GM18511 (cell line): ENCODE measurements around the gene CCDC175.

Experiments used
- ATAC-seq: cut with Tn5 transposase; IDR thresholded peaks from one replicate; pipeline ENCODE4 v1.9.1; 2021; ENCODE audit warnings: mild to moderate bottlenecking, moderate library complexity; ENCODE audit not compliant: unreplicated experiment

The CCDC175 gene

DNA sequence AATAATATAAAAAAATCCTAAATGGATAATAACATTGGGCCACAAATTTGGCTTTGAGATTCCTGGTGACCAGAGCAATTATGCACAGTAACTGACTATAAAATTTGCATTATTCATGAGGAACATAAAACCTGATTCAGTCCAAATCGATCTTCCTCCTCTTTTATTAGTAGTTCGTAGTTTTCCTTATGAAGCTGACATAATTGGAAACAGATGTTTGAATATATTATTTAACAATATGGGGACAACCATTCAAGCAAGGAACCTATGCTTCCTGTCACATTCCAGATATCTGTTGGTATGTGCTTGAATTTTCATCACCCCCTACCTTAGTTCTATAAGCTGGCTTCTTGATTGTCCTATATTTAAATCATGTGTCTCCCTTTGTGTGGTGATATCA is 34.9 kb downstream of the CCDC175 start:
- no peak for ATAC-seq

GRCh38 chr14:59540852-59541251 is 35.8 kb downstream of the CCDC175 start:
- no peak for ATAC-seq

- ATAC-seq = no peak
Observed at GRCh38 chr14:59538936-59539335, 37.7 kb downstream of the CCDC175 start.

GRCh38 chr14:59537476-59537875 is 39.1 kb downstream of the CCDC175 start:
- no peak for ATAC-seq

- no peak for ATAC-seq
Observed at GRCh38 chr14:59534361-59534987, 42.1 kb downstream of the CCDC175 start.

DNA sequence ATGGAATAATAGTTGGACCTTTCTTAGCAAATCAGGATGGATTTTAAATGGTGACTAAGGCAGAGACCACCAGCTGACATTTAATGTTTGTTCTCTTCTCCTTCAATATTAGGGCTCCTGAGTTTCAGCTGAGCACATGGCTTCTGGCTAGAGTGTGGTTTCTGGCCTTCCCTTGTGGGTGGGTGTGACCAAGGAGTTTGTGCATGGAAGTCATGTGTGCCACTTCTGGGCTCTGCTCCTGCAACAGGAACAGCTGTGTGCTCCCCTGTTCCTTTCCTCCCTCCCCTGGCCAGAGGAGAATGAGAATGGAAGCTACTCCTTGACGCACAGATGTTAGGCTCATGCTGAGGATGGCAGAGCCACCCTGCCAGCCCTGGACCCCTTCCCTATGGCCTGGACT is 44.2 kb downstream of the CCDC175 start:
- ATAC-seq = no peak

GRCh38 chr14:59530349-59530748 is 46.3 kb downstream of the CCDC175 start:
- no peak for ATAC-seq

DNA sequence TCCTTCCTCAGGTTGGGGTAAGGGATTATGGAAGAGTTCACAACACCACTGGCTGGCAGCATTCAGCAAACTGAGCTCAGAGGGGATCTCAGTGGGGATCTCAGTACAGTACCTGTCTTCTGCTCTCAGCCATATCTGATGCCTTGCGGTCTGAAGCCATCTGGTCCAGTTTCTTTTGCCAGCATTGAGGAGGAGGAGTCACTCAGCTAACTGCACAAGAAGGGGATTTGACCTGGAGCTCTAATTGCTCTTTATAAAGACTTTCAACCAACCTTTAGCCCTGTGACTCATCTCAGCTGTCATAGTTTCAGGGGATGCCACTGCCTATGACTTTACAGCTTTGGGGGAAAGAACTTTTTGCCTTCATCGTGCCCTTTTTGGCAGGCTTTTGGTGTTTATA is 47.4 kb downstream of the CCDC175 start:
- ATAC-seq = no peak

- no peak for ATAC-seq
Observed at GRCh38 chr14:59520224-59520623, 56.4 kb downstream of the CCDC175 start.

- no peak for ATAC-seq
Observed at GRCh38 chr14:59511916-59512575, 64.6 kb downstream of the CCDC175 start.

- ATAC-seq = no peak
Observed at GRCh38 chr14:59510966-59511365, 65.6 kb downstream of the CCDC175 start.

- no peak for ATAC-seq
Observed at GRCh38 chr14:59510001-59510400, 66.6 kb downstream of the CCDC175 start.

GRCh38 chr14:59509101-59509500 is 67.5 kb downstream of the CCDC175 start:
- ATAC-seq = no peak

- no peak for ATAC-seq
Observed at GRCh38 chr14:59507752-59508103, 68.9 kb downstream of the CCDC175 start.

DNA sequence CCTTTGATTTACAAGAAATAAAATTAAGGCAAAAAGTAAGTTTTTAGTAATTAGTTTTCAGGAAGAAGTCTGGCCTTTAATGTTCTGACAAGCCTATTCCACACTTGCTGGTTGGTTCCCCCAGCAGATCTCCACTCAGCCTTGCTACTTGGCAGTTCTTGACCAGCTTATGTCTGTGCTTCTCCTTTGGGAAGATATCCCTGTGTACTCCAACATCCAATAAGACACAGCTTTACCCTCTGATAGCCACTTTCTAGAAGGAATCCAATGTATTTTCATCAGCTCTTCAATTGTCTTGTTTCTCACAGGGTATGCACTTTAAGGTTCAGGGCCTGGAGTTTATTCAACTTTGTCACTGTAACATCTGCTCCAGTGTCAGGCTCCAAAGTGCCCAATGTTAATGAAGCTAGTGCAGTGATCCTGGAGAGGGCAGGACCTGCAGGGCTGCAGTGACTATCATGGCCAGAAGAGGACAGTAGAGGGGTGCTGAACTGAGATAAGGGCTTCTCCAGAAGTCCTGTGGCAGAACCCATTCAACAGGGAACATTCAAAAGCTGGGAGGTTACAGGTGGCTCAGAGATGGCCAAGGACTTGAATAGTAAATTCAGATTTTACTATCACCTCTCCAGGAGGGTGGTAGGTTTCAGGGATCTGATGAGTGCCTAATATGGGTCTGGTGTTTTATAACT is 69.4 kb downstream of the CCDC175 start:
- peak; percentile 89 for ATAC-seq

DNA sequence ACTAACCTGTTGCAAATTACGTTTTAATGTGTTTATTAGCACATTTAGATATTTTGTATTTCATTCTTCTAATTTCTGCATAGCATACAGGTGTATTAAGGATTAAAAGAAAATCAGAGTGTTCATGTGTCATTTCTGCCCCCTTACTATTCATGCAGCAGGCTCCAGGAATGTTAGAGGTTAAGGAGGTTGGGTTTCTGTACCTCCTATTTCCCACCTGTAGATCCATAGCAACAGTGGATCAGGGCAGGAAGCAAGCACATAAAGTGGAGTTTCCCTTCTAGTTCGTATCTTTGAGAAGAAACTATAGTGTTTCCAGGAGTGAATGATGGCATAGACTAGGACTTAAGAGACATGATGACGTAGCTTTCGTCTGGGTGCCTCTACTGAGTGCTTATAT is 73.4 kb downstream of the CCDC175 start:
- no peak for ATAC-seq

DNA sequence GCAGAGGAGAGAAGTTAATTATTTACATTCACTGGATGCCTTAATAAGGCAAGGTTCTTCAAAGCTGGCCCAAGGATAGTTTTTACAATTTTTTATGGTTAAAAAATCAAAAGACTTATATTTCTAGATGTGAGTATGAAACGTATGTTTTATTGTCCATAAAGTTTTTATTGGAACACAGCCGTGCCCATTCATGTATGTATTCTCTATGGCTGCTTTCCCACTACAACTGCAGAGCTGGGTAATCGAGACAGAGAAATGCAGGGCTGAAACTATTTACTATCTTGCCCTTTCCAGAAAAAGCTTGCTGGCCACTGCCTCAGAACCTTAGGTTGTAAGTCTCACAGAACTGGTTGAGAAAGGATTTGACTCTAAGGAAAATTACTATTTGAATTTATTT is 75.9 kb downstream of the CCDC175 start:
- no peak for ATAC-seq

GRCh38 chr14:59492384-59492783 is 84.2 kb downstream of the CCDC175 start:
- ATAC-seq = no peak

GRCh38 chr14:59490756-59491155 is 85.9 kb downstream of the CCDC175 start:
- ATAC-seq = no peak

- peak; percentile 56 for ATAC-seq
Observed at GRCh38 chr14:59484639-59485175, 91.9 kb downstream of the CCDC175 start.

- peak; percentile 89 for ATAC-seq
Observed at GRCh38 chr14:59483819-59484638, 92.6 kb downstream of the CCDC175 start, which contains the start of the genes JKAMP and L3HYPDH. TSS of gene JKAMP (plus strand) at chr14:59484517. CDS start at chr14:59484590, 73 bp downstream. TSS of gene L3HYPDH (minus strand) at chr14:59484408. CDS start at chr14:59484316, 92 bp downstream.
